Activated T-helper 1 cell treated with Interleukin-2 at 50 U/mL for 16 hours (primary cell): ENCODE results near the gene MBD6.
"Not testable (repeated sequence)": the region's sequence is repeated elsewhere in the genome, so short reads cannot be mapped to it uniquely, and the experiment has no call there.

Source experiments
- DNase-seq: peaks from one replicate; pipeline ENCODE4 v3.0.0-alpha.2; 2020; ENCODE audit warnings: low read depth

MBD6 gene

DNA sequence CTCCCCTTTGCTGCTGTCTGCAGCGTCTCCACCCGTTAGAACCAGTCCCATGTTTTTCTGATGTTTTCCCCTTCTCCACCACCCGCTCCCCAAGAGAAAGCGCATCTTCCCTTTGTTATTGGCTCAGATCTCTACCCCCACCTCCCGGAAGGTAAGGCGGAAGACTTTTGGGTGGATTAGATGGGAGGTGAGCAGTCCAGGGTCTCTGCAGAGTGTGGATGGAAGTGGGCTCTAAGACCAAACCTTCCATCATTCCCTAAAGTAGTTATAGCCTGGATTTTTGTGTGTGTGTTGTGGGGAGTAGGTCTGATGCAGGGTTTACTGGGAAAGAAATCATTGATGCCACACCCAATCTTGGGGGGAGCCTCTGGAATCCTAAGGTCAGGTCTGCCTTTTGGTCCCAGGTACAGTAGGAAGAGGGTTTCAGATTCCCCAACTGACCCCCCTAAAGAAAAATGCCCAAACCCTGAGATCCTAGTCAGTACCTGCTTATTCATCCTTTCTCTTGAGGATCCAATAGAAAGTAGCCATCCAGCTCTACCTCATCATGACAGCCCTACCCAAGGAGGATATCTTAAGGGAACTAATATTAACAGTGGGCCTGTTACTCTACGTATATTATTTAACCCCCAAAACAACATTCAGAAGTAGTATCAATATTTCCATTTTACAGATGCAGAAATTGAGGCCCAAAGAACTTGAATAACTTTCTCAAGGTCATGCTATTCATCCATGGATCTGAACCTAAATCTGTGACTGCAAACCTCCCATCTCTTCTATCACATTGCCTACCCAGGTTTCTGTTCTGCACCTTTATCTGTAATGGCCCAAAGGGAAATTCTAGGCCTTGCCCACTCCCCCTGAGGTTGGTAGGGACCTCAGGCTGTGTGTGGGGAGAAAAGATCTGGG, 28.3 kb downstream of the MBD6 start:
- DNase-seq, result no peak

DNA sequence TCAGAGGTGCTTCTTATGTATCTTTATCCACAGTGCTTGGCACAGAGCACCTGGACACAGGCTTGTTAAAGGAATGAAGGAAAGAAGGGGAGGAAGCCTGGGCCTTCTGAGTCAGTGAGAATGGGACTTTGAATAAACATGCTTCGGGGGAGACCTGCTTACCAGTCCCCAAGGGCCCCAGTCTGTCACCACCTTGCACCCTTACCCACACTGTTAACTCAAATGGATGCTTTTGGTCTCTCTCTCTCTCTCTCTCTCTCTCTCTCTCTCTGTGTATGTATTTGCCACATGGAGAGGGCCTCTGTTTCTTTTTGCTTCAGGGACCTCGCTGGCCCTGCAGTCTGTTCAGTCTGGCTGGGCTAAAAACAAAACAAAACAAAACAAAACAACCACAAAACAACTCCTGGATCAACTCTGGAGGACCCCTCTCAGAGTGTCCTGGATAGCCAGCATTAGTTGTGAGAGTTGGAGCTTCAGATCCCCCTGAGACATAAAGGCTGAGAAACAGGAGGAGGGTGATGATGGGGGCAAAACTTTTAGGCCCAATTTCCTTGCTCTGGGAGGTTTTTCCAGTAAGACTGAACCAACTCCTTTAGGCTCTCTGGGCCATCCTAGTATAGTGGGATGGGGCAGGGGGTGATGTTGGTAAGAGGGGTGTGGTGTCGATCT, 29.1 kb downstream of the MBD6 start:
- DNase-seq, result no peak

DNA sequence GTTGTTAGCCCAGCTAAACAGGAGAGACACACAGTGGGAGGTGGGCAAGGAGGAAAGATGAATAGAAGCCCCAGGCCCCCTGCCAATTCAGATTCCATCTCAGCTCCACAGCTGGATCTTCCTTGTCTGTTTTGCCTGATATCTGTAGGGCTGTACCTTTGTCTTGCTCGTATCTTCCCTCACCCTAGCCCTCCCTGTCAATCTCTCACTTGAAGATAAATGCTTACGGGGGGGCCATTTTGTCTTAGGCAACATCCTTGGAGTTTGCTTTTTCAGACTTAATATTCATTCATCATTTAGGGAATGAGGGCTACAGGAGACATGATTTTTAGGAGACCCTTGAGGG, 29.7 kb downstream of the MBD6 start:
- no peak for DNase-seq

DNA sequence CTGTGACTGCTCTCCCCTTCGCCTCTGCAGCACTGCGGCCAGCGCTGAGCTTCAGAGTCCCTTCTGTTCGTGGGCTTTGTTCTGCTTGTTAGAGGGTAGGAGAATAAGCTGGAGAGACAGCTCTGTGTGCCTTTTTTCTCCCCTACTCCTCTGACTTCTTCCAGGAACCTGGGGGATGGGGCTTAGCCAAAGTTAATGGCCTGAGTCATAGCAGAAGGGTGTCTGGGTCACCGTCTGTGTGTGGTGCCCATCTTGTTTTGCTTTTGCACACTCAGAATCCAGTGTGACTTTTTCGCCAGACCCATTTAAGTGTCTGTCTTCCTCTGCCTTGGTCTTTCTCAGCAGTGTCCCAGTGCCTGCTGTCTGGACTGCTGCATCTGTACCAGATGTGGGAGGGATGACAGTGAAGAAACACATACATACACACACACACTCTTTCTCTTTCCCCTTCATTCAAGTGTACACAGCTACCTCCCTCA, 30.2 kb downstream of the MBD6 start:
- DNase-seq, result no peak

DNA sequence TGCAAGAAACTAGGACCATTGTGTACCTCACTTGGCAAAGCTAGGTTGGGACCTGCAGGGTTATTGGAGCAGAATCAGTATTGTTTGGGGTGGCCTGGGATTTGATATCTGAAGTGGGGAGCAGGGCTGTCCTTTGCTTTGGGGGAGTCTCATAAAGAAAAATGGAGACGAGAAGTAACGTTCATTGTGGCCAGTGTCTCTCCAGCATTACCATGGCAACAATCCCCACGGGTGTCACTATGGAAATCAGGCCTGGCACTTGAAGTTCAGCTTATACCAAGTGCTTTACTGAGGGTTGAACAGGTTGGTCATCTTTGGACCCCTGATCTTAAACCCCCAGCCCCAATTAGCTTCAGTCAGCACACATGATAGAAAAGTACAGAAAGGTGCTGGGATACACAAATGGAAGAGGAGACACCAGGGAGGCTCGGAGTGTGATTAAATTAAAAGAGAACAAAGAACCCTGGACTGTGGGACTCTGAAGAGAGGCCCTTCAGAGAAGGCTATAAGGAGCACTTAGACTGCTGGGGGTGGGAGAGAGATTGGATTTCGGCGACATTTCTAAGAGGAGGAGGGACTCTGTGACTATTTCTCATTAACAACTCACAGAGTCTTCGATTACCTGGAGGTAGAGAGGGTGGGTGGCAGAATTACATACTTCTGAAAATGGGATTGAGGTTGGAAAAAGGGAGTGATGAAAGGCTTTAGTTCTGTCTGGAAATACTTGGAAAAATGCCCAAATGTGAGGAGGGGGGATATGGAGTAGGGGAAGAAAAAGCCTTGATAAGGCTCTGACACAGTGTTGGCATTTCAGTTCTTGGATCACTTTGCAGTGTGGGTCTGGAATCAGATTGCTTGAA, 30.9 kb downstream of the MBD6 start:
- no peak for DNase-seq

DNA sequence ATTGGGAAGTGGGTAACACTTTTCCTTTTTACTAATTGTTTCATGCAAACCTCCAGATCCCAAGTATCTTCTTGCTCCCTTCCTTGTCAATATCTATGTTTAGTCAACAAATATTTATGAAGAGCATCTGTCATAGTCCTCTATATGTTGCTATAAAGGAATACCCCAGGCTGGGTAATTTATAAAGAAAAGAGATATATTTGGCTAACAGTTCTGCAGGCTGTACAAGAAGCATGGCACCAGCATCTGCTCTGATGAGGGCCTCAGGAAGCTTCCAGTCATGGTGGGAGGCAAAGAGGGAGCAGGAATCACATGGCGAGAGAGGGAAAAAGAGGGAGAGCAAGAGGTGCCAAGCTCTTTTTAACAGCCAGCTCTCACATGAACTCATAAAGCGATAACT, 31.8 kb downstream of the MBD6 start:
- DNase-seq, result no peak

DNA sequence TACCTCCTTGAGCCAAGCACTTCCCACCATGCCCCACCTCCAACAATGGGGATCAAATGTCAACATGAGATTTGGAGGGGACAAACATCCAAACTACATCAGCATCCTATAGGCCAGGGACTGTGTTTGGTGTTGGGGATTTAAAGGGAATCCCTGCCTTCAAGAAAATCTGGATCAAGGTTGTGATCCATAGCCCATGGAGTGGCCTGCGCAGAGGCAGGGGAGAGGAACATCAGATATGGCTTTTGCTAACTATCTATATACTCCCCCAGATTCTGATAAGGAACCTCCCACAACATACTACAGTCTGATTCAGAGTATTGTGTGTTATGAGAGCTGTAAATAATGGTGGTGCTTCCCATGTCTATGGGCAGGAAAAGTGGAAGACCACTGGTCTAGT, 32.3 kb downstream of the MBD6 start:
- DNase-seq, result no peak

DNA sequence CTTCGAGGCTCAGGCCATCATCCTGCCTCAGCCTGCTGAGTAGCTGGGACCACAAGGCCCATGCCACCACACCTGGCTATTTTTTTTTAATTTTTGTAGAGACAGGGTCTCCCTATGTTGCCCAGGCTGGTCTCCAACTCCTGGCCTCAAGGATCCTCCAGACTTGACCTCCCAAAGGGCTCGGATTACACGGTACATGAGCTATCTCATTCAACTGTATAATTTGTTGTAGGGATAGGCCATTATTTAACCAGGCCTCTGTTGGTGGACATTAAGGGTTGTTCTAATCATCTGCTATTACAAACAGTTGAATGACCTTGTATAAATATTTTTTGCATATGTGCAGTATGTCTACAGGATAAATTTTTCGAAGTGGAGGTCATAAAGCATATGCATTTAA, 36.2 kb downstream of the MBD6 start:
- DNase-seq, result no peak

DNA sequence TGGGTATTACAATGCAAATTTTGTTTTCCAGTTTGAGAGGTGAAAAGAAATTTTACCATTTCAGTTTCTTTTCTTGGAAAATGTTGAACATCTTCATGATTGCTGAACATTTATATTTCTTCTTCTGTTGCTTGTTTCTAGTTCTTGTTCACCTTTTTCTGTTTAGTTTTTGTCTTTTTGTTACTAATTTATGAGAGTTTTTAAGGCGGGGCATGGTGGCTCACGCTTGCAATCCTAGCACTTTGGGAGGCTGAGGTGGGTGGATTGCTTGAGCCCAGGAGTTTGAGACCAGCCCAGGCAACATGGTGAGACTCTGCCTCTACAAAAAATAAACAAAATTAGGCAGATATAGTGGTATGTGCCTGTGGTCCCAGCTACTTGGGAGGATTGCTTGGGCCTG, 37.9 kb downstream of the MBD6 start:
- DNase-seq, result no peak

DNA sequence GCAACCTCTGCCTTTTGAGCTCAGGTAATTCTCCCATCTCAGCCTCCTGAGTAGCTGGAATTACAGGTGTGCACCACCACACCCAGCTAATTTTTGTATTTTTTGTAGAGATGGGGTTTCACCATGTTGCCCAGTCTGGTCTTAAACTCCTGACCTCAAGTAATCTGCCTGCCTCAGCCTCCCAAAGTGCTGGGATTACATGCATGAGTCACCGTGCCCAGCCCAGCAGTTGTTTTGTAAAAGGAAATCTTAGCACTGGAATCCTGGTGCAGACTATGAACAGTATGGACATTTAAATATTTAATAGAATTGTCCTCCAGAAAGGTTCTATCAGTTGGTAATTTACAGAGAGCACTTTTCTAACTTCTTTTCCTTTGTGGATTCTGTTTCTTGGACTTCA, 38.5 kb downstream of the MBD6 start:
- DNase-seq, result not testable (repeated sequence)

DNA sequence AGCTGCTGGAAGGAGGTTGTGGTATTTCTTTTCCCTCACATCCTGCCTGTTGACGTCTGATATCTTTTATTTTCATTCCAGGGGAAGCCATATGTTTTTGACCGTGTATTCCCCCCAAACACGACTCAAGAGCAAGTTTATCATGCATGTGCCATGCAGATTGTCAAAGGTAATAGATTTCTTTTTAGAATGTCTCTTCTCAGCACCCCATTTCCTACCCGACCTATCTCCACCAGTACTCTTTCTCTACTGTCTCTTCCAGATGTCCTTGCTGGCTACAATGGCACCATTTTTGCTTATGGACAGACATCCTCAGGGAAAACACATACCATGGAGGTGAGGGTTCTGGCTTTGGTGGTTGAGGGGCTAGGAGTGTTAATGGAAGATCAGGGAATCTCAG, 40.7 kb downstream of the MBD6 start:
- DNase-seq, result no peak

DNA sequence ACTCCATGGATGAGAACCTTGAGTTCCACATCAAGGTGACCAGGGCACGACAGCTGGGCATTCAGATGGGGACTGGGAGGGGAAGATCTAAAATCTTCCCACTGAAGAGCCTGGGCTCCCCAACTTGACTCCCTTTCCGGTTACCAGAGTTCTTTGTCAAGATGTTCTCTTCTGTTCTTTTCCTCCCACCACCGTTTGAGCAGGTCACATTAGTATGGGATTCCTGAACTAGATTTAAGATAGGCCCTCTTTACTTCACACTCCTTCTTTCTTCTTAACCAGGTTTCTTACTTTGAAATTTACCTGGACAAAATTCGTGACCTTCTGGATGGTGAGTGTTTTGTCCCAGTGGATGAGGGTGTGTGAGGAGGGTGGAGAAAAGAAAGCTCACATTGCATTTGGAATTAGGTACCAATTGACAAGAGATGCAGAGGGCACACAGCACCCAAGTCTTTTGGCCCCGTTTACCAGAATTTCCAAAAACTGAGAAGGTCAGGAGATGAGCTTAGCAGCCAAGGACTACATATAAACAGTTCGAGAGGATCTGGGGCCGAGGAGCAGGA, 41.6 kb downstream of the MBD6 start:
- DNase-seq, result no peak

DNA sequence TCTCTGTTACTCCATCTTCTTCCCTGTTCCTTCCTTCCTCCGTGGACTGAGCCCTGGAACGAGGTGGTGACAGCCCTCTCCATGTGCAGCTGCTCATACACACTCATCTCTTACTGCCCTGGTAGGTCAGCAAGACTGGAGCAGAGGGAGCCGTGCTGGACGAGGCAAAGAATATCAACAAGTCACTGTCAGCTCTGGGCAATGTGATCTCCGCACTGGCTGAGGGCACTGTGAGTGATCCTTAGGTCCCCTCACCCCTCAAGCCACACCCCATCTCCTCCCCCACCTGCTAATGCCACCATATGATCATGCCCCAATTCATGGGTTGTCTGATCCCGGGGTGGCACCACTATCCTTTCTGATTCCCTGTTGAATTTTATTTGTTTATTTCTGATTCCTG, 46.2 kb downstream of the MBD6 start:
- DNase-seq, result no peak

DNA sequence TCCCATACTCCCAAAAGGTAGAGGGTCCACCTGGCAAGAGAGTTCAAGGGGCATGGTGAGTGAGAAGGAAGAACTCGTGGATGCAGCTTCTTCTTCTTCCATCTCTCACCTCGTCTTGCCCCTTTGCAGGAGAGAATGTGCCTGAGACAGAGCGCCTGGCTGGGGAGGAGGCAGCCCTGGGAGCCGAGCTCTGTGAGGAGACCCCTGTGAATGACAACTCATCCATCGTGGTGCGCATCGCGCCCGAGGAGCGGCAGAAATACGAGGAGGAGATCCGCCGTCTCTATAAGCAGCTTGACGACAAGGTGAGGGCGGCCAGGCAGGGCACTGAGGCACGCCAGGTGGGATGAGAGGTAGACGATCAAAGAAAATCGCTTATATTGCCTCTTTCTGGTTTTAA, 47.2 kb downstream of the MBD6 start:
- DNase-seq, result no peak

DNA sequence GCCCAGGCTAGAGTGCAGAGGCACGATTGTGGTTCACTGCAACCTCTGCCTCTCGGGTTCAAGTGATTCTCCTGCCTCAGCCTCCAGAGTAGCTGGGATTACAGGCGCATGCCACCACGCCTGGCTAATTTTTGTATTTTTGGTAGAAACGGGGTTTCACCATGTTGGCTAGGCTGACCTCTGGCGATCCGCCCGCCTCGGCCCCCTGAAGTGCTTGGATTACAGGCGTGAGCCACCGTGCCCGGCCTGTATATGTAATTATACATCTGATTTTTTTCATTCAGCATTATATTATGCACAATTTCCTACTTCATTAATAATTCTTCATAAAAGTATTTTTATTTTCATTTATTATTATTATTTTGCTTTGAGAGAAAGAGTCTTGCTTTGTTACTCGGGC, 47.8 kb downstream of the MBD6 start:
- DNase-seq, result not testable (repeated sequence)

DNA sequence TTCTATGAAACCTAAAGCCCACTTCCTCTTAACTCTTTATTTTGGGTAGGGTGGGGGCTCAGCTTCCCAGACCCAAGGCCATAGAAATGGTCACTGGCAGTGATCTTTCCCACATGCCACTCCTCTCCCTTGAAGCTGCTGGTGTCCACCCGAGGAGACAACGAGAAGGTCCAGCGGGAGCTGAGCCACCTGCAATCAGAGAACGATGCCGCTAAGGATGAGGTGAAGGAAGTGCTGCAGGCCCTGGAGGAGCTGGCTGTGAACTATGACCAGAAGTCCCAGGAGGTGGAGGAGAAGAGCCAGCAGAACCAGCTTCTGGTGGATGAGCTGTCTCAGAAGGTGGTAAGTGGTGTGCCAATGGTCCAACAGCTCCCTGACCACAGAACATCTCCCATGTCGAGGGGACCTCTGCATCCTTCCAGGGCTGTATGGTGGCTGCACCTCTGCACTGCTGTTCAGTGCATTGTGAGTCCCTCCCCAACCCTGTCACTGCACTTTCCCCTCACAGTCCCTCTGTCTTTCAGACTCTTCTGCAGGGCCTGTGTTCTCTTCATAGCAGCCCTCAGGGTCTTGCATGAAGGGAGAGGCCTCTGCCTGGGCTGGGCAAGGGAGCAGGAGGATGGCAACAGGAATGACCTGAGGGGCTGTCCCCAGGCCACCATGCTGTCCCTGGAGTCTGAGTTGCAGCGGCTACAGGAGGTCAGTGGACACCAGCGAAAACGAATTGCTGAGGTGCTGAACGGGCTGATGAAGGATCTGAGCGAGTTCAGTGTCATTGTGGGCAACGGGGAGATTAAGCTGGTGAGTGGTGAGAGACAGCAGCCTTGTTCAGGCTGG, 49.5 kb downstream of the MBD6 start:
- DNase-seq, result no peak

DNA sequence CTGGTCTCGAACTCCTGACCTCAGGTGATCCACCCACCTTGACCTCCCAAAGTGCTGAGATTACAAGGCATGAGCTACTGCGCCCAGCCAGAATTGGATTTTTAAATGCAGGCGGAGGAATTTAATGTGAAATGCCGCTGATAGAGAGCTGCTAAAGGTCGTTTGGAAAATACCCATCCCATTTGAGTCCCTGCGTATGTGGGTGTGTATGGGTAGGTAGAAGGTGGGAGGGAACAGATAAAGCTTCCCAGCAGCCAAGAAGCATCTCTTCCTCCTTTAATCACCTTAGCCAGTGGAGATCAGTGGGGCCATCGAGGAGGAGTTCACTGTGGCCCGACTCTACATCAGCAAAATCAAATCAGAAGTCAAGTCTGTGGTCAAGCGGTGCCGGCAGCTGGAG, 52.2 kb downstream of the MBD6 start:
- DNase-seq, result no peak

DNA sequence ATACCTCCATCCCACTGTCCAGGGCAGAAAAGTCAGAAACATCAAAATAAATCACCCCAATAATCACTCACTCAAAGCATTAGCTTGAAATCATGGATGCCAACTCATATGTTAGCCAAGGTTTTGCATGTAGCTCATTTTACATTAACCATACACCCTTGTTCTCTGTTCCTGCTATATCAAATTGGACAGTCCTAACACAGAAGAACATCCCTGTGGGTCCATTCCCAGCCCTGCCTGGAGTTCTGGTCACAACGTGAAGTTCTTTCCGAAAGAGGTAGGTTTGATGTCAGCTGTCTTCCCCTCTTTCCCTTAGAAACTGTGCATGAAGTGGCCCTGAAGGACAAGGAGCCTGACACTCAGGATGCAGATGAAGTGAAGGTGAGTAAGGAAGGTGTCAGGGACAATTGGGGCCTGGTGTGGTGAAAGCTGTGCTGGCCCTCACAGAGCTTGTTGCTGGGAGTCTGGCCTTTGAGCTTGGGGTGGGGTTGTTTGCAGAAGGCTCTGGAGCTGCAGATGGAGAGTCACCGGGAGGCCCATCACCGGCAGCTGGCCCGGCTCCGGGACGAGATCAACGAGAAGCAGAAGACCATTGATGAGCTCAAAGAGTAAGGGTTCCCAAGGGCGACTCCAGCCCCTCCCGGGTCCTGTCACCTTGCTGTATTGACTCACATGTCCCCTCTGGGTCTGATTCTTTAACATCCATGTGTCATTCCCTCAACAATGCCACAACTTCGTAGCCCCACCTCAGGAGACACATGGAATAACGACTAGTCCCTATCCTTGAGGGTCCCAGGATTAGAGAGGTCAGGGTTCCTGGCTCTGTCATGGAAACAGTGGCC, 53.4 kb downstream of the MBD6 start:
- DNase-seq, result no peak

DNA sequence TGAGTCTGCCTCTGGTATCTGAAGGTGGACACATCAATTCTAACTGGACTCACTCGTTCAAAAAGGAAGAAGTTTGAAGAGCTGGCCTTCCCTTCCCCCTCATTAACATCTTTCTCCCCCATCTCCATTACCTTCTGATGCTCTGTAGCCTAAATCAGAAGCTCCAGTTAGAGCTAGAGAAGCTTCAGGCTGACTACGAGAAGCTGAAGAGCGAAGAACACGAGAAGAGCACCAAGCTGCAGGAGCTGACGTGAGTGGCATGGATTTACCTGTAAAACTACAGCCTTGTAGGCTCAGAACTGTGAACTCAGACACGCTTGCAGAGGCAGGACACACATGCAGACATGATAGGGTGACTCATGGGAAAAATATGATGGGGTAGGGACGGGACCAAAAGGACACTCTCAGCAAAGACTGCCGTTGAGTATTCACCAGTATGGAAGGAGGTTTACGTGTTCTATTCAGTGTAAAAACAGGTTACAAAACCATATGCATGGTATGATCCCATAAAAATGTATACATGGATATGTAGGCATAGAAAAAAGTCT, 54.1 kb downstream of the MBD6 start:
- DNase-seq, result no peak
